ENCODE measurements around the gene GDPGP1. TPM values are rescaled to one million over a fixed set of nuclear protein-coding genes. Genes with fewer than 3 reads are reported as not detected.
A peak's percentile ranks its signal among the peaks of the same experiment; 100 is the strongest.

GDPGP1 gene
- total RNA-seq, 1 experiment from 2014 or later: 22.8 TPM

- in situ Hi-C loops (cut with HindIII; ENCODE audit: low pct_unique_long_range_greater_than_20kb, low sequenced_read_pairs) (no loop called here), intact Hi-C loops (cut with micrococcal nuclease; ENCODE audit: unreplicated experiment) (no loop called here)
- POLR2A ChIA-PET: no interaction called here
- peaks cover 29% of the 10 kb centered on the region for H3K36me3 ChIP-seq (ENCODE audit: control insufficient read depth, insufficient read depth, low read length)
- CTCF ChIA-PET: no interaction called here
- H3K27me3 ChIP-seq (ENCODE audit: control insufficient read depth, insufficient read depth, low read length): no peaks in the 10 kb centered on the region
- no peak overlapping the region for H3K4me3 ChIP-seq (ENCODE audit: low read depth in 2 of 2, low read length in 2 of 2)
- H3K9me3 ChIP-seq (ENCODE audit: control insufficient read depth, insufficient read depth, low read depth, low read length): no peaks in the 10 kb centered on the region
- DNase-seq (ENCODE audit: low read depth, low spot score): no peak
- no TSS peak for BruUV-seq (replicated peaks)
- TF ChIP-seq TCF7L2 (IDR thresholded peaks at IDR 0.05; ENCODE audit: low read depth, low read length) (no peak), SIN3A (IDR thresholded peaks at IDR 0.05; ENCODE audit: borderline replicate concordance, insufficient read depth, low read depth, low read length) (no peak), CTCF (IDR thresholded peaks at IDR 0.05) (no peak), POLR2AphosphoS5 (IDR thresholded peaks at IDR 0.05; ENCODE audit: low read depth, low read length) (no peak), REST (IDR thresholded peaks at IDR 0.05; ENCODE audit: insufficient read depth in 1 of 2, low read depth in 2 of 2, low read length in 1 of 2) (no peak)
- H3K4me1 ChIP-seq (ENCODE audit: control insufficient read depth, insufficient read depth, low read length): peaks cover 98% of the 10 kb centered on the region
- H3K27ac ChIP-seq (ENCODE audit: low read length): peak overlapping the region; percentile 99
- ATAC-seq: 0 out of 2 replicates have a peak, but pooled peaks have one; percentile 0
Observed at GRCh38 chr15:90225047-90225446, 9.0 kb upstream of the GDPGP1 start.

- H3K4me1 ChIP-seq (ENCODE audit: control insufficient read depth, insufficient read depth, low read length): peaks cover 99% of the 10 kb centered on the region
- in situ Hi-C loops (cut with HindIII; ENCODE audit: low pct_unique_long_range_greater_than_20kb, low sequenced_read_pairs) (no loop called here), intact Hi-C loops (cut with micrococcal nuclease; ENCODE audit: unreplicated experiment) (no loop called here)
- H3K27me3 ChIP-seq (ENCODE audit: control insufficient read depth, insufficient read depth, low read length): no peaks in the 10 kb centered on the region
- DNase-seq (ENCODE audit: low read depth, low spot score) (no peak), ATAC-seq (no peak)
- no peaks in the 10 kb centered on the region for H3K9me3 ChIP-seq (ENCODE audit: control insufficient read depth, insufficient read depth, low read depth, low read length)
- peak overlapping the region; percentile 99 for H3K27ac ChIP-seq (ENCODE audit: low read length)
- peaks cover 29% of the 10 kb centered on the region for H3K36me3 ChIP-seq (ENCODE audit: control insufficient read depth, insufficient read depth, low read length)
- TF ChIP-seq POLR2AphosphoS5 (IDR thresholded peaks at IDR 0.05; ENCODE audit: low read depth, low read length): peak; percentile 16; the same call in 1 of the 2 replicates
- TF ChIP-seq CTCF (IDR thresholded peaks at IDR 0.05): no peak
- ChIA-PET POLR2A (no interaction called here), CTCF (interaction anchor here (0.6 kb wide), 1 partner anchor 70 kb away, joined by 12 read pairs; no protein-coding TSS in a partner anchor)
- no TSS peak for BruUV-seq (replicated peaks)
- no peak overlapping the region for H3K4me3 ChIP-seq (ENCODE audit: low read depth in 2 of 2, low read length in 2 of 2)
Observed at GRCh38 chr15:90225504-90226234, 8.3 kb upstream of the GDPGP1 start.
